ENCODE measurements around the gene THRB.

THRB gene

DNA sequence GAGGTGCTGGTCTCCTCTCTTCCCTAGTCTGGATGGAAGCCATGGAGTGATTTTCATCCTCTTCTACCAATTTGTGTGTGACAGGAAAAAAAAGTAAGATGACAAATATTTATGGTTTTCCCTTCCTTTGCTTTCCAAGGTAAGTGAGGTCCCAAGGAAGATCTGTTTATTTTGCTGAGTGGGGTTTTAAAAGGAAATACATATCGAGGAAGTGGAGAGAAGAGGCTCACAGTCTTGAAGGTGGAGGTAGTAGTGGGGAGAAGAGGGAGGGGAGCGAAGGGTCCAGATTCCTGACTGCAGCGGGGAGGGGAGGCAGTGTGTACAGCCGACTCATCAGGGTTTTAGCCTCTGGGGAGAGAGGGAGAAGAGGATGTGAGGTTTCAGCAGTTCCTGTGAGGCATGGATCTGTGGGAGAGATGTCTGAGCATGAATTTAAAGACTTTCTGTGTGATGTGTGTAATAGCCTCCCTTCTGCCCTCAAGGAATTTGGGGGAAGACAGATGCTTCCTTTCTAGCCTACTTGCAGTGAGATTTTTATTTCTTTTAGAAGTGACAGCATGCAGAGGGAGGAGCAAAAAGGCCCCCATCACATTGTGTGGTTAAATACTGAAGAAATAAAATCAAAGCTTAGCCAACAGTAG lies 272.4 kb downstream of the THRB start:
- no peak overlapping the region for H3K4me3 ChIP-seq (replicated peaks; ENCODE audit: low read depth, low read length)
- DNase-seq (ENCODE audit: extremely low read depth, low read depth): no peak
- TF ChIP-seq, protein P1, sequence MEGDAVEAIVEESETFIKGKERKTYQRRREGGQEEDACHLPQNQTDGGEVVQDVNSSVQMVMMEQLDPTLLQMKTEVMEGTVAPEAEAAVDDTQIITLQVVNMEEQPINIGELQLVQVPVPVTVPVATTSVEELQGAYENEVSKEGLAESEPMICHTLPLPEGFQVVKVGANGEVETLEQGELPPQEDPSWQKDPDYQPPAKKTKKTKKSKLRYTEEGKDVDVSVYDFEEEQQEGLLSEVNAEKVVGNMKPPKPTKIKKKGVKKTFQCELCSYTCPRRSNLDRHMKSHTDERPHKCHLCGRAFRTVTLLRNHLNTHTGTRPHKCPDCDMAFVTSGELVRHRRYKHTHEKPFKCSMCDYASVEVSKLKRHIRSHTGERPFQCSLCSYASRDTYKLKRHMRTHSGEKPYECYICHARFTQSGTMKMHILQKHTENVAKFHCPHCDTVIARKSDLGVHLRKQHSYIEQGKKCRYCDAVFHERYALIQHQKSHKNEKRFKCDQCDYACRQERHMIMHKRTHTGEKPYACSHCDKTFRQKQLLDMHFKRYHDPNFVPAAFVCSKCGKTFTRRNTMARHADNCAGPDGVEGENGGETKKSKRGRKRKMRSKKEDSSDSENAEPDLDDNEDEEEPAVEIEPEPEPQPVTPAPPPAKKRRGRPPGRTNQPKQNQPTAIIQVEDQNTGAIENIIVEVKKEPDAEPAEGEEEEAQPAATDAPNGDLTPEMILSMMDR (IDR thresholded peaks at IDR 0.05; ENCODE audit: low read depth, low read length, missing control alignments): no peak

DNA sequence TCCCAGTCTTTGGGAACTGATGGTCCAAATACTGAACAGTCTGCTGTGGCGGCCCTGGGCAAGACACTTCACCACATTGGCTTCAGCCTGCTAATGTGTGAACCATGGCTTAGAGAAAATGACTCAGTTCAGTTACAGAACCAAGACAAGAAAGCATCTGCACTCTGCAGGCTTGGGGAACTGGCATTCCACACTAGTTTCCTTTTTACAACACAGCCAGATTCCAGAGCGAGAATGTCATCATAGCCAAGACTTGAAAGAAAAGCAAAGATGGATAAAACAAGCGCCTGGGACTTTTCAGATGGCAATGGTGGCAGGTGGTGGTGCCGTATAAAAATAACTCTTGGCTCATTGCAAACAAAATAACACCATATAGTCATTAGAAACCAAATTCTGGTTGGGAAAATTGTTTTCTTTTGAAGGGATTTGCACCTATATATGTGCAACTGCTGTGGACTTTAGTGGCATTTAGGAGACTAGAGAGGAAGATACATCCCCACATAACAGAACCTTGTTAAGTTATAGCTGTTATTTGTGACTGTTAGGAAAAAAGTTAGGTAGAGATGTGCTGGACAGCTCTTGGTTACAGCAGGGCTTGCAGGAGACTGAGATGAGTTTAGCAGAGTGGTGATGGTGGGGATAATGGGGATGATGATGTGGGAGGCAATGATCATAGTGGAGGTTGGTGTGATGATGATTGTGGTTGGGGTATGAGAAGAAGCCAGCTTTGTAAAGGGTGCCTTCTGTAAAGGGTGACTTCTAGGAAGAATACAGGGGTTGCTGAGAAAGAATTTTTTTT lies 273.6 kb downstream of the THRB start:
- no peak overlapping the region for H3K4me3 ChIP-seq (replicated peaks; ENCODE audit: low read depth, low read length)
- TF ChIP-seq, protein P1 (IDR thresholded peaks at IDR 0.05; ENCODE audit: low read depth, low read length, missing control alignments): no peak
- DNase-seq (ENCODE audit: extremely low read depth, low read depth): peak; percentile 82

DNA sequence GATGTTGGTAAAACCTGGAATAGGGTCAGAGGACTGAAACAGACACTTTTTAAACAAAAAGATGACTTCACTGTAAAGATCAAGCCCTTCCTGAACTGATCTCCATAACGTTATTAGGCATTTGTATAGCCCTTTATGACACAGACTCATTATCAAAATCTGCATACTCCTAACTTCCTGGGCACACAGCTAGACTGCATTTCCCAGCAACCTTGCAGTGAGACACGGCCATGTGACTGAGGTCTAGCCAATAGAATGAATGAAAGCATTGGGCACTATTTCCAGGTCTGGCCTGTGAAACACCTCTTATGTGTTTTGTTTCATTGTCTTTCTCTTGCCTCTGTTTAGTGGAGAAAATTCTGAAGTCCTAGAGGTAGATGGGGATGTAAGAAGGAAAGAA lies 279.1 kb downstream of the THRB start:
- no peak for DNase-seq (ENCODE audit: extremely low read depth, low read depth)
- H3K4me3 ChIP-seq (replicated peaks; ENCODE audit: low read depth, low read length): no peak overlapping the region
- TF ChIP-seq, protein P1 (IDR thresholded peaks at IDR 0.05; ENCODE audit: low read depth, low read length, missing control alignments): no peak

DNA sequence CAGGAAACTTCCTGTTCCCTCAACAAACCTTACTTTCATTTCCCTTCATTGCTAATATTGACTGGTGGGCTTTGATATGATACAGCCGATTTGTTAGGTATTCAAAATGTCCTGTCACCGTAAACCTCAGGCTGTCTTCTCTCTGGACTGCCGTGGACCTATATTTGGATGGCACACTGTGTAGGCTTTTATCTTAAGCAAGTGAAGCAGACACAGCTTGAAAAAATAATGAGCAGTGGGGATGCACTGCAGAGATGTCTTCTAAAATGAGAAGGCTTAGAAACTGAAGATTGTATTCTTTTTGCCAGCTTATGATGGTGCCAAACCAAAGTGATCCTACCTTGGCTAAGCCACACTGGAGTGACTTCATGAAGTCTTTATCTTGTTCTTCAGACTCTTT lies 283.3 kb downstream of the THRB start:
- no peak overlapping the region for H3K4me3 ChIP-seq (replicated peaks; ENCODE audit: low read depth, low read length)
- no peak for DNase-seq (ENCODE audit: extremely low read depth, low read depth)
- TF ChIP-seq, protein P1 (IDR thresholded peaks at IDR 0.05; ENCODE audit: low read depth, low read length, missing control alignments): no peak

DNA sequence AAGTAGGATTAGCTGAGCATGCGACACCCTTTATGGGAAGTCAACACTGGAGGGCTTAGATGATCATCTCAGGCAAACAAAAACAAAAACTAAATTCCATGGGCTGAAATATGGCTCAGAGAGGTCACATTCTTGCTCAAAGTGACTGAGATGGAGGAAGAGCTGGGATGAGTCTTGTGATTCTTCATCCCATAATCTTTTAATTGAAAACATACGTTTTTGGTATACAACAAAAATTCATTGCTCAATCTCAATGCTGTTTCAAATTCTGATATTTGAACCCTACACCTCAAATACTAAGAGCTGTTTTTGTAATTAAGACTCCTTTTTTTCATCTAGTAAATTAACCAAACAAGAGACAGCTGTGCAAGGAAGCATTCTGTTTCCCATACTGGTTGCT lies 292.6 kb downstream of the THRB start:
- no peak for DNase-seq (ENCODE audit: extremely low read depth, low read depth)
- H3K4me3 ChIP-seq (replicated peaks; ENCODE audit: low read depth, low read length): no peak overlapping the region
- TF ChIP-seq, protein P1 (IDR thresholded peaks at IDR 0.05; ENCODE audit: low read depth, low read length, missing control alignments): no peak

DNA sequence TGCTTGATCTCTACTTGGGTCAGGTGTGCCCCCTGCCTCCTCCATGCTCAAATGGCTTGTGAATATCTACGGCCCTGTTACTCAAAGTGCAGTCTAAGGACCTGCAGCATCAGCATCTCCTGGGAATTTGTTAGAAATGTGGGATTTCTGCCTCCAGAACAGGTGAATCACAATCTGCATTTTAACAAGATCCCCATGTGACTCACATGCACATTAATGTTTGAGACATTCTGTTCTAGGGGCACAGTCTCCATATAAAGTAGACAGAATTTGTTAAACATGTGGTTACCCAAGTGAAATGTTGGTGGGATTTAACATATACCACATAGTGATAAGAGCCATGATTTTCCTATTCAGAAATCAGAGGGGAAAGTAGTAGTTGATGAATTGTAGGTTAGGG lies 293.3 kb downstream of the THRB start:
- TF ChIP-seq, protein P1 (IDR thresholded peaks at IDR 0.05; ENCODE audit: low read depth, low read length, missing control alignments): no peak
- no peak overlapping the region for H3K4me3 ChIP-seq (replicated peaks; ENCODE audit: low read depth, low read length)
- no peak for DNase-seq (ENCODE audit: extremely low read depth, low read depth)
